GM23338 (cell line): ENCODE measurements around the gene LDLRAD3. TPM values are rescaled to one million over a fixed set of nuclear protein-coding genes. Genes with fewer than 3 reads are reported as not detected.

Source experiments
- ATAC-seq: fragments of 200-7000 bp; cut with Tn5 transposase; 3 replicates; pipeline ENCODE4 v1.9.1; 2020
- DNase-seq: peaks from one replicate; pipeline ENCODE4 v3.0.0-alpha.2; 2015; ENCODE audit warnings: low spot score
- H2AFZ ChIP-seq: fragments of 200-600 bp; sonication (generic); 2 replicates; pipeline ENCODE4 v1.8.0; 2016; ENCODE audit warnings: antibody characterized with exemption, mild to moderate bottlenecking, moderate library complexity
- H3F3A ChIP-seq: fragments of 200-600 bp; sonication (generic); replicated peaks from 2 replicates; pipeline ENCODE4 v1.8.0; 2017; ENCODE audit warnings: antibody characterized with exemption, mixed run types, low read depth
- H3K27ac ChIP-seq: fragments of 200-600 bp; sonication (generic); 2 replicates; pipeline ENCODE4 v1.6.1; 2016; ENCODE audit warnings: low read depth
- H3K27me3 ChIP-seq: fragments of 200-600 bp; sonication (generic); 2 replicates; pipeline ENCODE4 v1.8.0; 2016; ENCODE audit warnings: mild to moderate bottlenecking, mixed run types, moderate library complexity; ENCODE audit not compliant: insufficient read depth
- H3K36me3 ChIP-seq: fragments of 200-600 bp; sonication (generic); 2 replicates; pipeline ENCODE4 v1.8.0; 2016; ENCODE audit warnings: mild to moderate bottlenecking; ENCODE audit not compliant: insufficient read depth
- H3K4me1 ChIP-seq: fragments of 200-600 bp; sonication (generic); 2 replicates; pipeline ENCODE4 v1.8.0; 2016; ENCODE audit warnings: mild to moderate bottlenecking, moderate library complexity; ENCODE audit not compliant: insufficient read depth
- H3K4me2 ChIP-seq: fragments of 200-600 bp; sonication (generic); 2 replicates; pipeline ENCODE4 v1.7.1; 2017; ENCODE audit warnings: mixed run types
- H3K4me3 ChIP-seq: fragments of 200-600 bp; sonication (generic); 2 replicates; pipeline ENCODE4 v1.6.1; 2016; ENCODE audit warnings: mixed run types
- H3K79me2 ChIP-seq: fragments of 200-600 bp; sonication (generic); replicated peaks from 2 replicates; pipeline ENCODE4 v1.8.0; 2017; ENCODE audit warnings: mild to moderate bottlenecking; ENCODE audit not compliant: insufficient read depth
- H3K9me2 ChIP-seq: fragments of 200-600 bp; sonication (generic); 2 replicates; pipeline ENCODE4 v1.8.0; 2017; ENCODE audit not compliant: insufficient read depth
- H4K20me1 ChIP-seq: fragments of 200-600 bp; sonication (generic); replicated peaks from 2 replicates; pipeline ENCODE4 v1.8.0; 2017; ENCODE audit warnings: mild to moderate bottlenecking; ENCODE audit not compliant: insufficient read depth
- H3K27ac Mint-ChIP-seq: 2 replicates; pipeline ENCODE4 v1.8.0; 2020; ENCODE audit warnings: inconsistent platforms, mild to moderate bottlenecking, moderate library complexity, mixed read lengths
- H3K27me3 Mint-ChIP-seq: 3 replicates; pipeline ENCODE4 v1.8.0; 2022; ENCODE audit warnings: low read depth, mild to moderate bottlenecking, moderate library complexity, mixed read lengths, inconsistent platforms; ENCODE audit not compliant: insufficient read depth, poor library complexity
- H3K36me3 Mint-ChIP-seq: 3 replicates; pipeline ENCODE4 v1.8.0; 2021; ENCODE audit warnings: low read depth, mild to moderate bottlenecking, inconsistent platforms, moderate library complexity, mixed read lengths
- H3K4me1 Mint-ChIP-seq: 3 replicates; pipeline ENCODE4 v1.8.0; 2020; ENCODE audit warnings: mild to moderate bottlenecking, inconsistent platforms, mixed read lengths
- H3K4me3 Mint-ChIP-seq: 3 replicates; pipeline ENCODE4 v1.8.0; 2021; ENCODE audit warnings: moderate library complexity, mild to moderate bottlenecking, inconsistent platforms, mixed read lengths
- H3K9me3 Mint-ChIP-seq: 3 replicates; pipeline ENCODE4 v1.8.0; 2020; ENCODE audit warnings: moderate library complexity, mild to moderate bottlenecking, inconsistent platforms, mixed read lengths
- EZH2phosphoT487 ChIP-seq: fragments of 200-600 bp; sonication (generic); IDR thresholded peaks from one replicate; pipeline ENCODE4 v1.8.1; 2018; ENCODE audit warnings: antibody characterized with exemption; ENCODE audit not compliant: unreplicated experiment
- JUNB ChIP-seq: IDR thresholded peaks from one replicate; pipeline ENCODE4 v1.6.1; 2016; ENCODE audit warnings: antibody characterized with exemption; ENCODE audit not compliant: unreplicated experiment
- POLR2AphosphoS5 ChIP-seq: IDR thresholded peaks from 2 replicates; pipeline ENCODE4 v1.6.1; 2016; ENCODE audit warnings: antibody characterized with exemption, low read depth
- STAT1 ChIP-seq: IDR thresholded peaks from one replicate; pipeline ENCODE4 v1.6.1; 2016; ENCODE audit warnings: antibody characterized with exemption; ENCODE audit not compliant: unreplicated experiment
- ZNF114 ChIP-seq: fragments of 250-450 bp; sonication (Bioruptor Pico); IDR thresholded peaks from 2 replicates; pipeline ENCODE4 v1.5.0; 2020; ENCODE audit warnings: mild to moderate bottlenecking, moderate library complexity
- polyA plus RNA-seq: library from polyadenylated mRNA; unstranded; fragments of >200 nt; fragmentation: Nextera tagmentation; extraction: Ambion mirVana; gene quantifications from 2 replicates; pipeline ENCODE4 v1.2.1, GENCODE V29; 2016
- total RNA-seq: library from RNA; depleted of rRNA; stranded (reverse); fragments of >200 nt; shearing (Covaris generic); gene quantifications from 2 replicates; pipeline ENCODE4 v1.2.3, GENCODE V29; 2014
- TF ChIP-seq, protein P1 (sequence below): fragments of 250-450 bp; sonication (Bioruptor Pico); IDR thresholded peaks from 2 replicates; pipeline ENCODE4 v1.5.0; 2020; ENCODE audit warnings: mild to moderate bottlenecking, moderate library complexity
- TF ChIP-seq, protein P2 (sequence below), 2 experiments: fragments of 200-600 bp in 1 of 2; sonication (generic) in 1 of 2; conservative IDR thresholded peaks; 2 replicates each; pipeline versions ENCODE4 v1.5.1 to v1.6.1; 2016 to 2017; ENCODE audit warnings: antibody characterized with exemption in 2 of 2, low read depth in 2 of 2, mild to moderate bottlenecking in 2 of 2, moderate library complexity in 1 of 2

LDLRAD3 gene
- total and polyA plus RNA-seq, 2 experiments from 2014 or later, result 8.5 to 19.4 TPM

DNA sequence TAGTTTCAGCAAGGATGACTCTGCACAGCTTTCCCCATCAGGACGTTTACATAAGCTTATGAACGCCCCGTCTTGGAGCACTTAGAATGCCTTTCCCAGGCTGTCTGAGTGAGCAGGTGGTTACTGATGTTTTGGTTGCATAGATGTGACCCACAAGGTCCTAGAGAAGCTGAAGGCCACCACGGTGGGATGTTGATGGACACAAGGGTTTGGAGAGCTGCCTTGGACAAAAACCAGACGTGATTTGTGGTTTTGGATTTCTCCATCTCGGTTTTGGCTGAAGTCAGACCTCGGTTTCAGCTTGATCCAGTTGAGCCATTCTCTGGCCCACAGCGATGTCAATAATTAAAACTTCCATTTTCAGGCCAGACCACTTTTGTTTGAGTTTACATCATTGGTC lies 151.9 kb downstream of the LDLRAD3 start (continued):
- TF ChIP-seq, protein P1, sequence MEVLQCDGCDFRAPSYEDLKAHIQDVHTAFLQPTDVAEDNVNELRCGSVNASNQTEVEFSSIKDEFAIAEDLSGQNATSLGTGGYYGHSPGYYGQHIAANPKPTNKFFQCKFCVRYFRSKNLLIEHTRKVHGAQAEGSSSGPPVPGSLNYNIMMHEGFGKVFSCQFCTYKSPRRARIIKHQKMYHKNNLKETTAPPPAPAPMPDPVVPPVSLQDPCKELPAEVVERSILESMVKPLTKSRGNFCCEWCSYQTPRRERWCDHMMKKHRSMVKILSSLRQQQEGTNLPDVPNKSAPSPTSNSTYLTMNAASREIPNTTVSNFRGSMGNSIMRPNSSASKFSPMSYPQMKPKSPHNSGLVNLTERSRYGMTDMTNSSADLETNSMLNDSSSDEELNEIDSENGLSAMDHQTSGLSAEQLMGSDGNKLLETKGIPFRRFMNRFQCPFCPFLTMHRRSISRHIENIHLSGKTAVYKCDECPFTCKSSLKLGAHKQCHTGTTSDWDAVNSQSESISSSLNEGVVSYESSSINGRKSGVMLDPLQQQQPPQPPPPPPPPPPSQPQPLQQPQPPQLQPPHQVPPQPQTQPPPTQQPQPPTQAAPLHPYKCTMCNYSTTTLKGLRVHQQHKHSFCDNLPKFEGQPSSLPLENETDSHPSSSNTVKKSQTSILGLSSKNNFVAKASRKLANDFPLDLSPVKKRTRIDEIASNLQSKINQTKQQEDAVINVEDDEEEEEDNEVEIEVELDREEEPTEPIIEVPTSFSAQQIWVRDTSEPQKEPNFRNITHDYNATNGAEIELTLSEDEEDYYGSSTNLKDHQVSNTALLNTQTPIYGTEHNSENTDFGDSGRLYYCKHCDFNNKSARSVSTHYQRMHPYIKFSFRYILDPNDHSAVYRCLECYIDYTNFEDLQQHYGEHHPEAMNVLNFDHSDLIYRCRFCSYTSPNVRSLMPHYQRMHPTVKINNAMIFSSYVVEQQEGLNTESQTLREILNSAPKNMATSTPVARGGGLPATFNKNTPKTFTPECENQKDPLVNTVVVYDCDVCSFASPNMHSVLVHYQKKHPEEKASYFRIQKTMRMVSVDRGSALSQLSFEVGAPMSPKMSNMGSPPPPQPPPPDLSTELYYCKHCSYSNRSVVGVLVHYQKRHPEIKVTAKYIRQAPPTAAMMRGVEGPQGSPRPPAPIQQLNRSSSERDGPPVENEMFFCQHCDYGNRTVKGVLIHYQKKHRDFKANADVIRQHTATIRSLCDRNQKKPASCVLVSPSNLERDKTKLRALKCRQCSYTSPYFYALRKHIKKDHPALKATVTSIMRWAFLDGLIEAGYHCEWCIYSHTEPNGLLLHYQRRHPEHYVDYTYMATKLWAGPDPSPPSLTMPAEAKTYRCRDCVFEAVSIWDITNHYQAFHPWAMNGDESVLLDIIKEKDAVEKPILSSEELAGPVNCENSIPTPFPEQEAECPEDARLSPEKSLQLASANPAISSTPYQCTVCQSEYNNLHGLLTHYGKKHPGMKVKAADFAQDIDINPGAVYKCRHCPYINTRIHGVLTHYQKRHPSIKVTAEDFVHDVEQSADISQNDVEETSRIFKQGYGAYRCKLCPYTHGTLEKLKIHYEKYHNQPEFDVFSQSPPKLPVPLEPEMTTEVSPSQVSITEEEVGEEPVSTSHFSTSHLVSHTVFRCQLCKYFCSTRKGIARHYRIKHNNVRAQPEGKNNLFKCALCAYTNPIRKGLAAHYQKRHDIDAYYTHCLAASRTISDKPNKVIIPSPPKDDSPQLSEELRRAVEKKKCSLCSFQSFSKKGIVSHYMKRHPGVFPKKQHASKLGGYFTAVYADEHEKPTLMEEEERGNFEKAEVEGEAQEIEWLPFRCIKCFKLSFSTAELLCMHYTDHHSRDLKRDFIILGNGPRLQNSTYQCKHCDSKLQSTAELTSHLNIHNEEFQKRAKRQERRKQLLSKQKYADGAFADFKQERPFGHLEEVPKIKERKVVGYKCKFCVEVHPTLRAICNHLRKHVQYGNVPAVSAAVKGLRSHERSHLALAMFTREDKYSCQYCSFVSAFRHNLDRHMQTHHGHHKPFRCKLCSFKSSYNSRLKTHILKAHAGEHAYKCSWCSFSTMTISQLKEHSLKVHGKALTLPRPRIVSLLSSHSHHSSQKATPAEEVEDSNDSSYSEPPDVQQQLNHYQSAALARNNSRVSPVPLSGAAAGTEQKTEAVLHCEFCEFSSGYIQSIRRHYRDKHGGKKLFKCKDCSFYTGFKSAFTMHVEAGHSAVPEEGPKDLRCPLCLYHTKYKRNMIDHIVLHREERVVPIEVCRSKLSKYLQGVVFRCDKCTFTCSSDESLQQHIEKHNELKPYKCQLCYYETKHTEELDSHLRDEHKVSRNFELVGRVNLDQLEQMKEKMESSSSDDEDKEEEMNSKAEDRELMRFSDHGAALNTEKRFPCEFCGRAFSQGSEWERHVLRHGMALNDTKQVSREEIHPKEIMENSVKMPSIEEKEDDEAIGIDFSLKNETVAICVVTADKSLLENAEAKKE (CRISPR knock-in tag), result no peak
- TF ChIP-seq, protein P2, sequence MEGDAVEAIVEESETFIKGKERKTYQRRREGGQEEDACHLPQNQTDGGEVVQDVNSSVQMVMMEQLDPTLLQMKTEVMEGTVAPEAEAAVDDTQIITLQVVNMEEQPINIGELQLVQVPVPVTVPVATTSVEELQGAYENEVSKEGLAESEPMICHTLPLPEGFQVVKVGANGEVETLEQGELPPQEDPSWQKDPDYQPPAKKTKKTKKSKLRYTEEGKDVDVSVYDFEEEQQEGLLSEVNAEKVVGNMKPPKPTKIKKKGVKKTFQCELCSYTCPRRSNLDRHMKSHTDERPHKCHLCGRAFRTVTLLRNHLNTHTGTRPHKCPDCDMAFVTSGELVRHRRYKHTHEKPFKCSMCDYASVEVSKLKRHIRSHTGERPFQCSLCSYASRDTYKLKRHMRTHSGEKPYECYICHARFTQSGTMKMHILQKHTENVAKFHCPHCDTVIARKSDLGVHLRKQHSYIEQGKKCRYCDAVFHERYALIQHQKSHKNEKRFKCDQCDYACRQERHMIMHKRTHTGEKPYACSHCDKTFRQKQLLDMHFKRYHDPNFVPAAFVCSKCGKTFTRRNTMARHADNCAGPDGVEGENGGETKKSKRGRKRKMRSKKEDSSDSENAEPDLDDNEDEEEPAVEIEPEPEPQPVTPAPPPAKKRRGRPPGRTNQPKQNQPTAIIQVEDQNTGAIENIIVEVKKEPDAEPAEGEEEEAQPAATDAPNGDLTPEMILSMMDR (conservative IDR thresholded peaks at IDR 0.05; ENCODE audit: low read depth in 2 of 2), result no peak
- no peak for TF ChIP-seq EZH2phosphoT487
- TF ChIP-seq POLR2AphosphoS5, result no peak

DNA sequence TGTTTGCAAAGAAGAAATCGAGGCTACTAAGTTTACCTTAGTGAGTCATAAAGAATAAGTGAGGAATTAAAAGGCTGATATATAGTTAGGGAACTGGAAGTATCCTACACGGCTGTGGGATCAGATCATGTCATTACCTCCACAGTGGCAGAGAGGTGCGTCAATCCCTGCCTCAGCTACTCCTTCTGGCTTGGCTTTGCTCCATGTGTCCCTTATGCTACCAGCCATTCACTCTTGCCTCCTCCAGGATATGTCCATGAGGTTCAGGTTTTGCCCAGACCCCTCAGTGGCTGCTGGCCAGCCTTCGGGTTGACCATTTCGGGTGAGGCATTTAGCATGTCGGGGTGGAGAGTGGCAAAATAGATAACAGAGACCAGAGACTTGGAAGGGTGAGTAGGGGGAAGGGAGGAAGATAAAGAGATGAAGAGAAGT lies 153.4 kb downstream of the LDLRAD3 start:
- Mint-ChIP-seq H3K9me3 (peaks cover 28% of the 10 kb centered on the region), H3K4me3 (no peak overlapping the region), H3K27ac (no peak overlapping the region), H3K27me3 (no peaks in the 10 kb centered on the region), H3K36me3 (peaks cover 70% of the 10 kb centered on the region), H3K4me1 (peaks cover 12% of the 10 kb centered on the region)
- no peak overlapping the region for H3K27ac ChIP-seq
- no peak for DNase-seq
- no peak for ATAC-seq
- no peaks in the 10 kb centered on the region for H3F3A ChIP-seq
- no peaks in the 10 kb centered on the region for H3K27me3 ChIP-seq
- H3K79me2 ChIP-seq, result no peaks in the 10 kb centered on the region
- H3K36me3 ChIP-seq, result peaks cover 15% of the 10 kb centered on the region; the same call in 1 of the 2 replicates
- H3K4me2 ChIP-seq, result no peak overlapping the region
- H3K9me2 ChIP-seq, result peaks cover 6% of the 10 kb centered on the region; the same call in 1 of the 2 replicates
- H3K4me3 ChIP-seq, result no peak overlapping the region
- no peak for TF ChIP-seq ZNF114 (CRISPR knock-in tag)
- no peak for TF ChIP-seq JUNB
- no peak for TF ChIP-seq STAT1
- H4K20me1 ChIP-seq, result no peaks in the 10 kb centered on the region
- peaks cover 9% of the 10 kb centered on the region for H3K4me1 ChIP-seq
- no peak overlapping the region for H2AFZ ChIP-seq
